ENCODE results near the gene ITSN2.
"Not testable (repeated sequence)": the region's sequence is repeated elsewhere in the genome, so short reads cannot be mapped to it uniquely, and the experiment has no call there.

The ITSN2 gene

DNA sequence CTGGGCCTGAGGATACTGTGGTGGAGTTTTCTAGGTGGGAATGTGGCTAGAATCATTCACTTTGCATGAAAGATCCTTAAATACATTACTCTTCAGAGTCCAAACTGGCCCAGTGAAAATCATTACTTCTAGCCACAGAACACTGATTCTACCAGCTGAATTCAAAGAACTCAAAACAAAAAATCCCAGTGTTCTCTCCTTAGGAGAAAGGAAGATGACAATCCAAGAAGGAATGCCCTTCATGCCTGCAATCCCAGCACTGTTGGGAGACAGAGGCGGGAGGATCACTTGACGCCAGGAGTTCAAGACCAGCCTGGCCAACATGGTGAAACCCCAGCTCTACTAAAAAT lies 150.3 kb downstream of the ITSN2 start:
- no peak for DNase-seq

DNA sequence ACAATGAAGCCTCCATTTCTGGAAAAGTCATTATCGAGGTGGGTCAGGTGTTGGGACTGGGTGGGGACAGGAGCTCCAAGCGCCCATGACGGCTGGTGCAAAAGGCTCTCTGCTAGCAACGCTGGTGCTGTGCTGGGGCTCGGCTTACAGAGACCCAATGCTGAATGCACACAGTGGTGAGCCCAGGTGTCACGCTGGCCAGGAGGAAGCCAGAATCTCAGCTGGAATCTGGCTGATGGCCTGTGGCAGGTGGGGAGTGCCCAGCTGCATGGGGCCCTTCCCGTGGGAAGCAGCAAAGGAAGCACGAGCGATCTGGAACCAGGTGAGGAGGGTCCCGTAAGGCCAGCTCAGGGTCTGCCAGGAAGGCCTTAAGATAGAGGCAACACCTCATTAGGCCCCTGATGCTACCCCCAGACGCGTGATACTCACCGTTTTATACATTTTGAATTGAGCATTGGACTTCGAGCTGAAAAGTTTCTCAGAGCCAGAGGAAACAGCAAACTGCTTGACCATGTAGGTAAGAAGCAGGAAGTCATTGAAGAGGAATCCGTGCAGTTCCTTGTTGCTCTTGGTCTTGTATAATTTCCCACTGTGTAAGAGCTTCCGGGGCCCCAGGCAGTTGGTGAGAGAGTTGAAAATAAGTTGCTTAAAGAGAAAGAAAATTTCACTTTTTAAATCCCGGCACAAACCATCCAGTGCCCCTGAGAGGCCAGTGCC lies 150.8 kb downstream of the ITSN2 start:
- no peak for DNase-seq

DNA sequence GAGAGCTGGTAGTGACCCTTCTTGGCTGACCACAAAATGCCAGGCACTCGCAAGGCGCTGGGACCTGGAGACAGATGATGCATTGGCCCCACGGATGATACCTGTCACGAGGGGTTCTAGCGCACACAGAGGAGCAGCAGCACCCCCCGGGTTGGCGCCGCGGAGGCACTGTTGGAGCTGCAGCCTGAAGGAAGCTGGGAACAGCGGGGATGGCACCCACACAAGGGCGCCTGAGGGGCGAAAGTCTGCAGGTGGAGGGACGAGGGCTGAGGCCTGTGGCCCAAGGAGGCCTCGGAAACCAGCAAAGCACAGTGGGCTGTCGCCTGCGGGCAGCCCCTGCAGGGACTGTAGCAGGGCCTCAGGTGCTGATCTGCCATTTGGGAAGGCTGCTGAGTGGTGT lies 151.8 kb downstream of the ITSN2 start:
- DNase-seq, result no peak

DNA sequence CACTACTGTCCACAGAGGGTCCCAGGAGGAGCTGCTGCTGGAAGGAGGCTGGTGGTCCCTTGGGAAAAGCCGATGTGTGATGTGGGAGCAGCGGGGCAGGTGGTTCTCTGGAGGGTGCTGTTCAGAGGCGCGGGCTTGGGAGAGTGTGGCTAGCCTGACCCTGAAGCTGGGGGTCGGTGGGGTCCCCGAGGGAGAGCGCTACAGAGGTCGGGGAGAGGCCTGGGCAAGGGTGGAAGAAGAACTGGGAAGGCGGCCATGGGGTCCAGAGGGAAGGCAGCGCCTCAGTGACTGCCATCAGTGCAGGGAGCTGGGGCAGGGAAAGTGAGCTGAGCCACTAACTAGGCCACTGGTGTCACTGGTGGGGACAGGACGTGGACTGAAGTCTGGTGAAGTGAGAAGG lies 153.0 kb downstream of the ITSN2 start:
- DNase-seq, result no peak

DNA sequence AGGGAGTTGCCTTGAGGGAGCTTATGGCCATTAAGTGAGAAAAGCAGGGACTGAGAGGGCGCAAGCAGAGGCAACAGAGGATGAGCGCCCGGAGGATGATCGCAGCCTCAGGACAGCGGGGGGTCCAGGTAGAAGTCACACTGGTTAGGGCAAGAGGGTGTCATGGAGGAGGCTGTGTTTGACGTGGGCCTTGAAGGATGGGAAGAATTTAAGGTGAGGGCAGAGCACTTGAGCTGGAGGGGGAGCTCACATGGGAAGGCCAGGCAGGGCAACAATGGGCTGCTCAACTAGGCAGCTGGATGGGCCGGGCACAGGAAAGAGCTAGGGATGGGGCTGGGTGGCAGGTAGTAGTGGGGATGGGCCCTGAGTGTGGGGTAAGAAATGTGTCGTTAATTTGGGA lies 153.6 kb downstream of the ITSN2 start:
- DNase-seq, result no peak

DNA sequence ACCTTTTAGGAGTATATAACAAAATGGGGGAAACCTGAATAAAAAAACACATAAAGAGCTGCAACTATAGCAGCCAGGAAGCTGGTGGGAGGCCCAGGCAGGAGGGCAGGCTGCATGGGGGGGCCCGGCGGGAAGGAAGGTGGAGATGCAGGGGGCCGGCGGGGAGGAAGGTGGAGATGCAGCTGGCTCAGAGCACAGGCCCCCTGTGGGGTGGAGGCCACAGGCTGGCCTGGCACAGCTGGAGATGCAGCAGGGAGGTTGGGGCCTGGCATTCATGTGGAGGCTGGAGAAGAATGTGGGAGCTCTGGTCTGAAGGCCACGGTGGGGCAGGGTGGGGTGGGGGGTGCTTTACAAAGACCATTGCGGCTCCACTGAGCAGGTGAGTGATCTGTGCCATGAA lies 154.1 kb downstream of the ITSN2 start:
- DNase-seq, result no peak

DNA sequence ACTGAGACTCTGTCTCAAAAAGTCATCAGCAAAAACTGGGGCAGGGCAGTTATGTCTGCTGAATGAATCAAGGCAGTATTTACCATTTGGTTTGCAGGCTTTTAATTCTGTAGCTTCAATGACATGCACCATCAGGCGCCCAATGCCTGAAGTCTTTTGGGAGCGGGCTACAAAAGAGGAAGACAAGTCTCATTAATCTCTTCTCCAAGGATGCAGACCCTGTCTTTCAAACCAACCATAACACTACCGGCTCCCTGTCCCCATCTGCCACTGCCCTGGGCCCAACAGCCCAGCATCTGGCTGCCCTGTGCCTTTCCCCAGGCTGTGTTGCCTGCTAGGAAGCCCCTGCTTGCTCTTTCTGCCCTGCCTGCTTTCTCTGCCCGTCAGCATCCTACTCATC lies 155.2 kb downstream of the ITSN2 start:
- DNase-seq, result no peak

DNA sequence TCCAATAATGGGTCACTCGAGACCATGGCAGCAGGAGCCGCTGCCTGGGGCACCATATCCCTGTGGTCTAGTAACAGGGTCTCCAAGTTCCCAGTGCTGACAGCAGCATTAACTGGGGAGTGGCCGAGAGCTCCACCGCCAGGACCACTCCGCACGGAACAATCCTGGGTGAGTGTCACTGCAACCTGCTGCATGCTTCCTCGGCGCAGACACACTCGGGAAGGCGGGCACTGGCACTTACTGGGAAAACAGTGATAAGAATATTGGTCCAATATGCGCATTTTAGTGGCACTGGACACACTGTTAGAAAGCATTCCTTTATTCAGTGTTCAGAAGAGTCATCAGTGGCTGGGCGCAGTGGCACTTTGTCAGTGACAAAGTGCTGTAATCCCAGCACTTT lies 155.8 kb downstream of the ITSN2 start:
- DNase-seq, result no peak

DNA sequence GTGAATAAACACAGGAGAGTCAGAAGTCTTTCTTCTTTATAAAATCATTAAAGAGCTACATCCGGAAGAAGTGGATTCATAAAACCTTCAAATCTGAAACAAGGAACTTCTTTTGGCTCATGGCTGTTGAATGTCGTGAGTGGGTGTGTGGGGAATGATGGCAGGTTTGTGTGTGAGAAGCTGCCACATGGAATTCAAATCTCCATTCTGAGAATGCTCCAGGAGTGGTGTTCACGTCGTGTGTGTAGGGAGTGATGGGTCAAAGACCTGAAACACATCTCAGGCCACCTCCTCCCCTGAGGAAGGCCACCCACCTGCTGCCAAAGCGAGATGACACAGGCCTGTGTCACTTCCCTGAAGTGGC lies 156.6 kb downstream of the ITSN2 start:
- no peak for DNase-seq

DNA sequence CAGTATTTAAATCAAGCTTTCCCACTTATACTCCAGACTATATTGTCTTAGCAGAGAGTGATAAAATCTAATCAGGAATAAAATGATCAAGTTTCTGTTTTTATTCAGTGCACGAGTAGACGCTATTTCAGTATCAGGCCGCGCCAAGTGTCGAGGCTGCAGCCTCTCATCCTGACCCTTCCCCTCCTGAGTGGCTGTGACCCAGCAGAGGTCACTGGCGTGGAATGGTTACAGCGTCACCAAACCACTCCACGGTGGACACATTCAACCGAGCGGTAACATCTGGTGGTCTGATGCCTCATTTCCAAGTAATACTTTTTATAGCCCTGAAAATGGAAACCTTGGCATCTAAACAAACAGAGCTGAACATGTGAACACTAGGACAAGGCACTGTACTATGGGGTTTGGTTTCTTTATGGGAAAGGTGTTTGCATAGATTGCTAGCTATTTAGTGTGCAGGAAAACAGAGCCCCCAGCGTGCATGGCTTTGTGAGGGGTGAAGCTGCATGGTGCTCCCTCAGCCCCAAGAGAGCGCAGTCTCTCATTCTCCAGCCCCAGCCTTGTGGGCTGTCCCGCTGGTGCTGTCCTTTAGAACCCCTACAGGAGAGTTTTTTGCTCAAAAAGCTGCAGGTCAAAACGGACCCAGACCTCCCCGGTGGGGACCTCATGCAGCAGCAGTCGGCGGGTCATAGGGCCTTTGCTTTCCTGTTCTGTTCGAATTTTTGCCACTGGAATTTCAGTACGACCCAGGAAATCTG lies 157.1 kb downstream of the ITSN2 start:
- no peak for DNase-seq

DNA sequence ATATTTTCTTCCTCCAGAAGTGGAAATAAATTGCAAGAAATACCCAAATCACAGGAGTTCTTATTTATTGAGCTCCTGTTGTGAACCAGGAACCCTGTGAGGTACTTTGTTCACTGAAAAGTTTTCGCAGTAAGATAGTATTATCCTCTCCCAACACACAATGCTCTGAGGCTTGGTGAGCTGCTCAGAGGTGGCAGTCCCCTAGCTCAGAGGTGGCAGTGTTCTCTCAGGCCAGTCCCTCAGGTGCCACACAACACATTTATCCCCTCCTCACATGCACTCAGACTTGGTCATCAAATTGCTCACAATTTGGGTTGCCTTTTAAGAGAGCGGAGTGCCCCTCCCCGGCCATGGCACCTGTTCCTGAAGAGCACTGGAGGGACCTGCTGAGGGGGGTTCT lies 159.5 kb downstream of the ITSN2 start:
- no peak for DNase-seq

DNA sequence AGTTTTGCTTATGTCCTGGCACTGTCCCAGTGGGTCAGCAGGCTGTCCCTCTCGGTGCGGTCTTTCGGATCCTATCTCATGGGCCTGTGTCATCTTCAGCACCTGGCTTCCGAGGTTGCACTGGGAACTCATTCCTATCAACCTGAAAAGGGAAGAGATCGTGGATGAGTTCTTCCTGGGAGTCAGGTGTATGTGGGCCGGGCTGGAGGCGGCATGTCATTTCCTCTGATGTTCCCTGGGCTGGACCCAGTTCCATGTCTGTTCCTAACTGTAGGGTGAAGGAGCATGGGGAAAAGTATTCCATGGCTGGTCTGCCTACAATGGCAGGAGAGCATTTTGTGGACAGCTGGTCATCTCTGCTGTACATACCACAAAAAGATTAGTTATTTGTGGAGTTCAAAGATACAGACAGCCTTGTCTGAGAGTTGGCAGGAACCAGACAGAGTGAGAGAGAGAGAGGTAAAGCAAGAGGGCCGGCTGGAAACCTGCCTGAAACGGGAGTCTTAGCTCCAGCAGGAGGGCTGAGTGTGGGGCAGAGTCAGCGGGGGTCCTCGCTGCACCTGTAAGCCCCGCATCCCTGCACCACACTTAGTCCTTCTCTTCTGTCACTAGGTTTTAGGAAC lies 160.3 kb downstream of the ITSN2 start:
- no peak for DNase-seq

DNA sequence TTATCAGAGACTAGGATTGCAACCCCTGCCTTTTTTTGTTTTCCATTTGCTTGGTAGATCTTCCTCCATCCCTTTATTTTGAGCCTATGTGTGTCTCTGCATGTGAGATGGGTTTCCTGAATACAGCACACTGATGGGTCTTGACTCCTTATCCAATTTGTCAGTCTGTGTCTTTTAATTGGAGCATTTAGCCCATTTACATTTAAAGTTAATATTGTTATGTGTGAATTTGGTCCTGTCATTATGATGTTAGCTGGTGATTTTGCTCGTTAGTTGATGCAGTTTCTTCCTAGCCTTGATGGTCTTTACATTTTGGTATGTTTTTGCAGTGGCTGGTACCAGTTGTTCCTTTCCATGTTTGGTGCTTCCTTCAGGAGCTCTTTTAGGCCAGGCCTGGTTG lies 163.1 kb downstream of the ITSN2 start:
- not testable (repeated sequence) for DNase-seq

DNA sequence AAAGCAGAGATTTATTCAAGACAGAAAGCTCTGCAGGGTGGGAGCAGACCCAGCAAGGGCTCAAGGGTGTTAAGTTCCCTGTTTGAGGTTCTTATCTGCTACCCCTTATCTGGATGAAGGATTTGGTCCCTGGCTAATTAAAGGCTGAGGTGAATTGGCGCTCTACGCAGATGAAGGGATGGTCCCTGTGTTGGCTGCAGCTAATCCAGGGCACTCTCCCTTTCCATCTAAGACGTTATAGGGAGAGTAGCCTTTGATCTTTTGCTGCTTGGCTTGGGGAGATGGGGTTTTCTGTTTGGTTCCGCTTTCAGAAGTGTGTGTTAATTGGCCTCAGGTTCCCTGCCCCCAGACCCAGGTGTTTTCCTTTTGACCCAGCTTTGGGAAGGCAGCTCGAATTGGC lies 168.5 kb downstream of the ITSN2 start:
- DNase-seq, result no peak

DNA sequence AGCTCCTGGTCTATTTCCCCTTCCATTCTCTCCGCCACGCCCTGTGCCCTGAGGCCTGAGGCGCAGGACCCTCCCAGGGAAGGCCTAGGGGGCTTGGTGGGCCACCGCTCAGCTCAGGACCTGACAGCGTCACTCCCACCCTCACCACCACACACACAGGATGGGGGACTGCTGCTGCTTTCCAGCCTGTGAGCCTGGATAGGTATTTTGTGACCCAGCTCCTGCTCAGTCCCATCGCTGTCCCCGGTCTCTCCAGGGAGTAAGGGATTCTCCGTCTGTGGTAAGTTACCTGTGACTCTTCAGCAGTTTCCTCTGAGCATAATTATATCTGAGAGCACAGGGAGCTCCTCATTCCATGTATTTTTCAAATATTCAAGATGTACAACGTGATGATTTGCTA lies 169.2 kb downstream of the ITSN2 start:
- DNase-seq, result no peak

DNA sequence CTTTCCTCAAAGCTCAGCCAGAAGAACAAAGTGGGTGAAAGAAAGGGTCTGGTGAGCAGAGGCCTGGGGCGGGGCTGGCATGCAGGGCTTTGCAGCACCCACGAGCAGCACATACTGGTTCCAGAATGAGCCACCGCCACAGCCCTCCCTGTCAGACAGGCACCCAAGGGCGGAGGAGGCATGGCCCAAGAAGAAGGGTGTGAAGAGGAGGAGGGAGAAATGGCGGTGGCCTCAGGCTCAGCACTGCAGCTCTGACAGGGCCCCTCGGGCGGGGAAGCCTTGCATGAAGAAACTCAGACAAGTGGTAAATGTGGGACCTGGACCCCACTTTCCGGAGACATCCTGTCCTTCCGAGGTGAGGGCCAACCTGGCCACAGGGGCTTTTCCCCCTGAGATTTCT lies 169.8 kb downstream of the ITSN2 start:
- DNase-seq, result no peak

DNA sequence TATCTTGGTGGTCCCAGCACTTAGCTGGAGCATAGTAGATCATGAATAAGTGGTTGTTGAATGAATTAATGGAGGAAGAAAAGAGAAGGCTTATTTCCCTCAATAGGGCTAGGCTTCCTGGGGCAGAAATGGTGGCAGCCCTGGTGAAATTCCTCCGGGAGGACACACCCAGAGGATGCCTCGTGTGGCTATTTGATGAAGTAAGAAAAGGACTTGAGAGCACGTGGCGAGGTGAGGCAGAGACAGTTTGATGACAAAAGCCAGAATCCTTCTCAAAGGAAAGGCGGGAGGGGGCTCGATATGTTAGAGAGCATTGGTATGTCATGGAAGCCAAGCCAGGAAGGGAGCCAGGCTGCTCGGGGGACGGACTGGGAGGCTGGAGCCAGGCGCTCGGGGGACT lies 170.8 kb downstream of the ITSN2 start:
- no peak for DNase-seq

DNA sequence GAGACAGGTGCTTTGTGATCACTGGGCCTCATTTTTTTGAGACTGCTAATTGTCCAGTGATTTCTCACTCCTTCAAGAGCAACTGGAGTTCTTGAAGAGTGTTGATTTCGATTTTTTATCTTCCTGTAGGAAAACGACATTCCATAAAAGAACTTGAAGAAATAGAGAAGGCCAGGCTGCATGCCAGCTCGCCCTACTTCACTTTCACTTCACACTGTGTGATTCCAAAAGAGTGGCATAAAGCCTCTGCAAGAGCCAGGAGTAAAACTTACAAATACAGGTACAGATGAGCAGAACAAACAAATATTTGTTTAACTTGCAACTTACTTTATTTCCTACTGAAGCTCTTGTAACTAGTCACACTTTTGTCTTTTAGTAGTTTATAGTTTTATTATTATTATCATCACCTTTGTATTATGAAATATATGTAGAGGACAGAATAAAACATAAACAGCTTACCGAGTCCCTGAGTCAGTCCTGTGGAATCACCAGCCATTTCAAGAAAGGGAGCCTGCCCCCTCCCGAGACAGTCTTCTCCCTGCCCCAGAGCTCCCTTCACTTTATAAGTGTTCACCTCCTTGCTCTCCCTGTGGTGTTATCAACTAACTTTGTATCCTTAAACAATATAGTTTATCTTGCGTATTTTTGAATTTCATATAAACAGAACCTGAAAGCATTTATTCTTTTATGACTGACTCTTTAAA lies 176.8 kb downstream of the ITSN2 start:
- DNase-seq, result no peak

DNA sequence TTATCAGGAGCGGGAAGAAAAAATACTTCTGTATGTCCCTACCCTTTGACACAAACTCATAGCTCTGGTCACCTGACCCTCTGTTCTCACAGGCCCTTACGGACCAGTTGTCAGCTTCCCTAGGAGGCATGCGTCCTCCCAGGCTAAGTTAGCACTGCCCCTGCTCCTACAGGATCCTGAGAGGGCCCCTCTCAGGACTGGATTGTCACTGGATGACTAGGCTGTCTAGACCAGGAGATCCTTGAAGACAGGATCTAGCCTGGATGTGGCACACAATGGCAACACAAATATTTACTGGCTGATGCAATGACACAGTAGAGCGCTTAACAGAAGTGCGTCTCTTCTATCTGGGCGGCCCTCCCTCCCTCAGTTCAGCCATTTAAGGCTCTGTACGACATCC lies 177.8 kb downstream of the ITSN2 start:
- no peak for DNase-seq

DNA sequence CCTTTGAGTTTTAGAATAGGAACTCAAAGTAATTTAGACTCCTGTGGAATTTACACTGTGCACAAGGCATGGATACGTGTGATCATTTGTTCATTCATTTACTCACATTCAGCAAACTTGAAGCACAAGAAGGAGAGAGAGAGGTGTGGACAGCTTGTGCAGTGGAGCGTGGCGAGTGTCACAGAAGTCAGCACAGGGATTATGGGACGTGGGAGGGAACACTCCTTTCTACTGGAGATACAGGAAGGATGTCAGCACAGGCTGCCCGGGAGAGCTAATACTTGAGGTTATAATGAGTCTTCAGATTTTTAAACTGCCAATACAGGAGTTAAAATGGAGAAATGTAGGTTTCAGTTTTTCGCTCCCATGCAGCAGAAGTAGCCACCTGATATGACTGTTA lies 178.5 kb downstream of the ITSN2 start:
- no peak for DNase-seq

DNA sequence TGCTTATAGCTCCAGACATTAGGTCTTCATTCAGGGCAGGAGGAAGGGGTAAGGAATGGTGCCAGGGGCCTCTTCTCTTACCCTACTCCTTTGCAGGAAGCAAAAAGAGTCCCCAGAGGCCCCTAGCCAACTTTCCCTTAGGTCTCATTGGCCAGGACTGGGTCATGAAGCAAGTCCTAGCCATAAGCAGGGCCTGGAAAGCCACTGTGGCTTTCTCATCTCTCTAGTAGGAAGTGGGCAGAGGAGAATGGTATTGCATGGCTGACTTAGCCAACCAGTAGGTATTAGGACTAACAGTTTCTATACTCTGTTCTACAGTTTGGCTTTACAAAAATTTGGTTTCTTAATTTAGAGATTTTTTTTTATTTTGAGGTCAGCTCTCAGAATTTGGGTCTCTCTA lies 180.7 kb downstream of the ITSN2 start:
- no peak for DNase-seq

DNA sequence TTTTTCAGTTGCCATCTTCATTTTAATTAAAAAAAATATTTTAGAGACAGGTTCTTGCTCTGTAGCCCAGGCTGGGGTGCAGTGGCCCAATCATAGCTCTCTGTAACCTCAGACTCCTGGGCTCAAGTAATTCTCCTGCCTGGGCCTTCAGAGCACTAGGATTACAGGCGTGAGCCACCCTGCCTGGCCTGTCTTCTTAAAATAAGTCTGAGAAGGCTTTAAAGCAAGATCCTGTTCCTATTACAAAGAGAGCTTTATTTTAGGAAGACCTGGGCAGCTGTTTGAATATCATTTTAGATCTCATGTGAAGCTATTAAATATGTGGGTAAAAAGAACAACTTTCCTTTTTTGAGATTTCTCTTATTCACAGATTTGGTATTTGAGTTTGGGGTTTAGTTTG lies 184.0 kb downstream of the ITSN2 start:
- DNase-seq, result no peak

DNA sequence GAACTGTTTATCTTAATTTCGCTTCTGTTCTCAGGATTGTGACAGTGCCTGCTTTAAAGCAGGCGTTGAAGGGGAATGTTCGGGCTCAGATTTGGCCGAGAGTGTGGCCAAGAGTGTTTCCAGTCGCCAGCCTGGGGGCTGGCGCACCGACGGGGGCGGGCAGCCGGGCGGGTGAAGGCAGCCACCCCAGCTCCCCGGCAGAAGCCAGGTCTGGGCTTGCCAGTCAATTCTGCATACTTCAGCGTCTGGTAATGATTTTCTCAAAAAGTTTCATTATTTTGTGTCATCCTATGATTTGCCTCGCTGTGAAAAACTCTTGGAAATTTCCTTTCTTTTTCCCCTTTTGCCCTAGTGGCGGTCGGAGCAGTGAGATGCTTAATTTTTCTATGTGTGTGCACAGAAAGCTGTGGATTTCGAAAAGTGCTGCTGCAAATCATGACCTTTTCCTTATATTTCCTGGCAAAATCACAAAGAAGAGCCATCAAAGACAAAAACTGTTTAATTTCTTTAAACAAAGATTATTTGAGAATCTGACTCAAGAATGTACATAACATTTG lies 184.6 kb downstream of the ITSN2 start:
- no peak for DNase-seq
